Breast epithelium (tissue), 4 donors: ENCODE results near the gene SYNPO2. TPM values are rescaled to one million over a fixed set of nuclear protein-coding genes. Genes with fewer than 3 reads are reported as not detected.

ENCODE experiments used
- DNase-seq, 2 donors: peaks; one replicate each; pipeline ENCODE4 v3.0.0-alpha.2; 2019; ENCODE audit warnings: low spot score in 2 of 2
- H3K27ac ChIP-seq, 2 donors: fragments of 200-600 bp; sonication (generic) in 1 of 2; one replicate each; pipeline ENCODE4 v1.5.1; 2016 to 2019; ENCODE audit warnings: mild to moderate bottlenecking in 1 of 2
- H3K27me3 ChIP-seq, 2 donors: fragments of 200-600 bp; sonication (generic) in 1 of 2; one replicate each; pipeline versions ENCODE4 v1.5.1 to v1.6.0; 2017 to 2019; ENCODE audit warnings: control low read depth in 1 of 2, mild to moderate bottlenecking in 1 of 2
- H3K36me3 ChIP-seq: fragments of 200-600 bp; one replicate; pipeline ENCODE4 v1.5.1; 2019
- H3K4me1 ChIP-seq, 2 donors: fragments of 200-600 bp; sonication (generic); one replicate each; pipeline ENCODE4 v1.5.1; 2016 to 2019; ENCODE audit warnings: control low read depth in 1 of 2
- H3K4me3 ChIP-seq, 3 donors: fragments of 200-600 bp; sonication (generic); 1 replicate in 2 of 3; 2 replicates in 1 of 3; pipeline ENCODE4 v1.5.1; 2016 to 2019; ENCODE audit warnings: mild to moderate bottlenecking in 3 of 3, moderate library complexity in 2 of 3
- H3K9me3 ChIP-seq, 2 donors: fragments of 200-600 bp; sonication (generic) in 1 of 2; one replicate each; pipeline ENCODE4 v1.5.1; 2016 to 2019; ENCODE audit warnings: control low read depth in 1 of 2
- CTCF ChIP-seq, 3 donors: fragments of 450-650 bp; IDR thresholded peaks; one replicate each; pipeline ENCODE4 v1.5.1; 2016 to 2017; ENCODE audit warnings: antibody characterized with exemption in 3 of 3, mild to moderate bottlenecking in 3 of 3, moderate library complexity in 3 of 3
- POLR2A ChIP-seq: fragments of 450-650 bp; IDR thresholded peaks from one replicate; pipeline ENCODE4 v1.6.1; 2016; ENCODE audit warnings: antibody characterized with exemption, mild to moderate bottlenecking, moderate library complexity
- POLR2AphosphoS5 ChIP-seq, 3 donors: sonication (generic); formaldehyde crosslinking; IDR thresholded peaks; one replicate each; pipeline ENCODE4 v1.6.1; 2017; ENCODE audit warnings: antibody characterized with exemption in 3 of 3
- intact Hi-C: fragments of 100-400 bp; cut with DNase I; formaldehyde crosslinking; loops from one replicate; pipeline ENCODE4 v1.15.1; 2023; ENCODE audit warnings: low total_unique reads
- total RNA-seq, 3 donors: library from RNA; depleted of rRNA; stranded (reverse); fragments of >200 nt; gene quantifications; one replicate each; pipeline ENCODE4 v1.1.0, GENCODE V29; 2016

SYNPO2 gene
- total RNA-seq, 3 donors from 2014 or later, result 30.2 to 90.1 (median 52.7) TPM

DNA sequence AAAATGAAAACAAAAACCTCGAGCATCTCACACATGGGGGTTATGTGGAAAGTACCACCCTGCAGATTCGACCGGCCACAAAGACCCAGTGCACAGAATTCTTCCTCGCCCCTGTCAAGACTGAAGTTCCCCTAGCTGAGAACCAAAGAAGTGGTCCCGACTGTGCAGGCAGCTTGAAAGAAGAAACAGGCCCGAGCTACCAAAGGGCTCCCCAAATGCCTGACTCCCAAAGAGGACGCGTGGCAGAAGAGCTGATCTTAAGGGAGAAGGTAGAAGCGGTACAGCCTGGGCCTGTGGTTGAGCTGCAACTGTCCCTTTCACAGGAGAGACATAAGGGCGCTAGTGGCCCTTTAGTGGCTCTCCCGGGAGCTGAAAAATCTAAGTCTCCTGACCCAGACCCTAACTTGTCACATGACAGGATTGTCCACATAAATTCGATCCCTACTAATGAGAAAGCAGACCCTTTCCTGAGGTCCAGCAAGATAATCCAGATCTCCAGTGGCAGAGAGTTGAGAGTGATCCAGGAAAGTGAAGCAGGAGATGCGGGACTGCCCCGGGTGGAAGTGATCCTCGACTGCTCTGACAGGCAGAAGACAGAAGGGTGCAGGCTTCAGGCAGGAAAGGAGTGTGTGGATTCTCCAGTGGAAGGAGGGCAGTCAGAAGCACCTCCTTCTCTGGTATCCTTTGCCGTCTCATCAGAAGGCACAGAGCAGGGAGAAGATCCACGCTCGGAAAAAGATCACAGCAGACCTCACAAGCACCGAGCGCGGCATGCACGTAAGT, 138.2 kb downstream of the SYNPO2 start:
- intact Hi-C loops, result no loop called here
- peak overlapping the region; percentile 37 to 59 (median 41) for H3K4me3 ChIP-seq
- no peaks in the 10 kb centered on the region for H3K4me1 ChIP-seq
- H3K27me3 ChIP-seq, result no peaks in the 10 kb centered on the region
- H3K9me3 ChIP-seq, result no peaks in the 10 kb centered on the region
- peak in 2 of 3 donors; percentile 34 to 84 for TF ChIP-seq POLR2AphosphoS5 (IDR thresholded peaks at IDR 0.05)
- no peak for TF ChIP-seq CTCF (IDR thresholded peaks at IDR 0.05)
- DNase-seq, result no peak
- peak overlapping the region; percentile 84 to 91 for H3K27ac ChIP-seq
- H3K36me3 ChIP-seq, result no peaks in the 10 kb centered on the region

DNA sequence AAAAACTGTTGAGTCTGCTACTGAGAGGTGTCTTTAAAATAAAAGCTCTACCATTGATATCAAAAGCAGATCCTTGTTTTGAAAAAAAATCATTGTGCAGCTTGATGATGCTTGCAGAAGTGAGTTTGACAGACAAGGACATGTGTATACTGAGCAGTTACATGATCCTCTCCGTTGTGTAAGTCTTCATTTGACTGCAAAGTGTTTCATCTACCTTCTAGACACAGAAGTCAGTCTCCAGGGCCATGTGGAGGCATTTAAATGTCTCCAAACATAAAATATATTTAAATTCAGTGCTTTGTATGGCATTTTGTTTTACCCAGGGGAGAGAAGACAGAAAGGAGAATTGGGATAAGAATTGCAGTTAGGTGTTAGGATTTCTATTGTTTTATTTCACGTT, 139.2 kb downstream of the SYNPO2 start:
- no peaks in the 10 kb centered on the region for H3K27me3 ChIP-seq
- H3K27ac ChIP-seq, result peak overlapping the region; percentile 84 to 91
- no peak for TF ChIP-seq CTCF (IDR thresholded peaks at IDR 0.05)
- TF ChIP-seq POLR2AphosphoS5 (IDR thresholded peaks at IDR 0.05), result no peak
- no peak for TF ChIP-seq POLR2A
- no peak for DNase-seq
- no peaks in the 10 kb centered on the region for H3K9me3 ChIP-seq
- peak overlapping the region; percentile 37 to 59 (median 41) for H3K4me3 ChIP-seq
- H3K36me3 ChIP-seq, result no peaks in the 10 kb centered on the region
- intact Hi-C loops, result no loop called here
- H3K4me1 ChIP-seq, result no peaks in the 10 kb centered on the region

GRCh38 chr4:119028296-119028695, 139.6 kb downstream of the SYNPO2 start:
- H3K27ac ChIP-seq, result peak overlapping the region; percentile 18 to 45
- no peaks in the 10 kb centered on the region for H3K4me1 ChIP-seq
- H3K36me3 ChIP-seq, result no peaks in the 10 kb centered on the region
- peak overlapping the region; percentile 37 to 59 (median 41) for H3K4me3 ChIP-seq
- no peaks in the 10 kb centered on the region for H3K27me3 ChIP-seq
- intact Hi-C loops, result no loop called here
- TF ChIP-seq POLR2A (no peak), POLR2AphosphoS5 (IDR thresholded peaks at IDR 0.05) (no peak), CTCF (IDR thresholded peaks at IDR 0.05) (no peak)
- DNase-seq, result no peak
- H3K9me3 ChIP-seq, result no peaks in the 10 kb centered on the region

- no peaks in the 10 kb centered on the region for H3K4me1 ChIP-seq
- no peaks in the 10 kb centered on the region for H3K27me3 ChIP-seq
- H3K4me3 ChIP-seq, result peak overlapping the region; percentile 4 to 40 (median 19)
- no peaks in the 10 kb centered on the region for H3K36me3 ChIP-seq
- no peak for TF ChIP-seq CTCF (IDR thresholded peaks at IDR 0.05)
- TF ChIP-seq POLR2AphosphoS5 (IDR thresholded peaks at IDR 0.05), result no peak
- no peak for TF ChIP-seq POLR2A
- intact Hi-C loops, result no loop called here
- no peak for DNase-seq
- H3K27ac ChIP-seq, result peak overlapping the region in 1 of 2 donors; percentile 56
- no peaks in the 10 kb centered on the region for H3K9me3 ChIP-seq
Measured at GRCh38 chr4:119029847-119030535, 141.3 kb downstream of the SYNPO2 start.

DNA sequence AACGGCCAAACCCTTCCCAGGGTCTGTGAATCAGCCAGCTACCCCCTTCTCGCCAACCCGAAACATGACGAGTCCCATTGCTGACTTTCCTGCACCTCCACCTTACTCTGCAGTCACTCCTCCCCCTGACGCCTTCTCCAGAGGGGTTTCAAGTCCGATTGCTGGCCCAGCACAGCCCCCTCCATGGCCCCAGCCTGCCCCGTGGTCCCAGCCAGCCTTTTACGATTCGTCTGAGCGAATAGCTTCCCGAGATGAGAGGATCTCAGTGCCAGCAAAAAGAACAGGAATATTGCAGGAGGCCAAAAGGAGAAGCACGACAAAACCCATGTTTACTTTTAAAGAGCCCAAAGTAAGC, 141.9 kb downstream of the SYNPO2 start:
- Histone ChIP-seq H3K27ac (peak overlapping the region in 1 of 2 donors; percentile 56), H3K4me1 (no peaks in the 10 kb centered on the region), H3K4me3 (peak overlapping the region; percentile 4 to 40 (median 19)), H3K36me3 (no peaks in the 10 kb centered on the region), H3K27me3 (no peaks in the 10 kb centered on the region), H3K9me3 (no peaks in the 10 kb centered on the region)
- TF ChIP-seq POLR2AphosphoS5 (IDR thresholded peaks at IDR 0.05) (no peak), POLR2A (no peak), CTCF (IDR thresholded peaks at IDR 0.05) (no peak)
- intact Hi-C loops, result no loop called here
- no peak for DNase-seq
